Measurements from ENCODE around the gene ADAM10. TPM values are rescaled to one million over a fixed set of nuclear protein-coding genes. Genes with fewer than 3 reads are reported as not detected.

The ADAM10 gene
- total RNA-seq, 1 donor from 2014 or later: 190 TPM

- H3K36me3 Mint-ChIP-seq: peaks cover 29% of the 10 kb centered on the region
- TF ChIP-seq CTCF (IDR thresholded peaks at IDR 0.05; ENCODE audit: unreplicated experiment): no peak
- no peak overlapping the region for H3K4me3 Mint-ChIP-seq
- no peak overlapping the region for H3K27ac Mint-ChIP-seq
- H3K27me3 Mint-ChIP-seq (ENCODE audit: low read depth): no peaks in the 10 kb centered on the region
- H3K4me1 Mint-ChIP-seq: no peaks in the 10 kb centered on the region
- no peaks in the 10 kb centered on the region for H3K9me3 Mint-ChIP-seq
- DNase-seq (ENCODE audit: low spot score in 2 of 2, unreplicated experiment in 2 of 2): no peak
These were observed 38.8 kb downstream of the ADAM10 start for GRCh38 chr15:58710701-58711100.

GRCh38 chr15:58707397-58707796 is 42.1 kb downstream of the ADAM10 start:
- Mint-ChIP-seq H3K4me3 (no peak overlapping the region), H3K9me3 (no peaks in the 10 kb centered on the region), H3K36me3 (peaks cover 22% of the 10 kb centered on the region), H3K27me3 (ENCODE audit: low read depth) (no peaks in the 10 kb centered on the region), H3K27ac (no peak overlapping the region), H3K4me1 (peaks cover 7% of the 10 kb centered on the region)
- TF ChIP-seq CTCF (IDR thresholded peaks at IDR 0.05; ENCODE audit: unreplicated experiment): no peak
- DNase-seq (ENCODE audit: low spot score in 2 of 2, unreplicated experiment in 2 of 2): no peak

- H3K4me3 Mint-ChIP-seq: no peak overlapping the region
- H3K36me3 Mint-ChIP-seq: peaks cover 40% of the 10 kb centered on the region
- peak overlapping the region; percentile 12 for H3K27ac Mint-ChIP-seq
- no peaks in the 10 kb centered on the region for H3K27me3 Mint-ChIP-seq (ENCODE audit: low read depth)
- no peak for DNase-seq (ENCODE audit: low spot score in 2 of 2, unreplicated experiment in 2 of 2)
- no peak for TF ChIP-seq CTCF (IDR thresholded peaks at IDR 0.05; ENCODE audit: unreplicated experiment)
- peaks cover 11% of the 10 kb centered on the region for H3K9me3 Mint-ChIP-seq
- peaks cover 7% of the 10 kb centered on the region for H3K4me1 Mint-ChIP-seq
These were observed 44.4 kb downstream of the ADAM10 start for GRCh38 chr15:58705105-58705504.

- TF ChIP-seq CTCF (IDR thresholded peaks at IDR 0.05; ENCODE audit: unreplicated experiment): no peak
- Mint-ChIP-seq H3K36me3 (peaks cover 46% of the 10 kb centered on the region), H3K4me1 (peaks cover 7% of the 10 kb centered on the region), H3K27me3 (ENCODE audit: low read depth) (no peaks in the 10 kb centered on the region), H3K4me3 (no peak overlapping the region), H3K27ac (no peak overlapping the region), H3K9me3 (peaks cover 19% of the 10 kb centered on the region)
- no peak for DNase-seq (ENCODE audit: low spot score in 2 of 2, unreplicated experiment in 2 of 2)
These were observed 45.2 kb downstream of the ADAM10 start for GRCh38 chr15:58704155-58704865.

- H3K27ac Mint-ChIP-seq: no peak overlapping the region
- peaks cover 7% of the 10 kb centered on the region for H3K4me1 Mint-ChIP-seq
- DNase-seq (ENCODE audit: low spot score in 2 of 2, unreplicated experiment in 2 of 2): no peak
- no peak for TF ChIP-seq CTCF (IDR thresholded peaks at IDR 0.05; ENCODE audit: unreplicated experiment)
- H3K9me3 Mint-ChIP-seq: peaks cover 26% of the 10 kb centered on the region
- H3K27me3 Mint-ChIP-seq (ENCODE audit: low read depth): no peaks in the 10 kb centered on the region
- H3K36me3 Mint-ChIP-seq: peaks cover 52% of the 10 kb centered on the region
- no peak overlapping the region for H3K4me3 Mint-ChIP-seq
These were observed 45.9 kb downstream of the ADAM10 start for GRCh38 chr15:58703610-58704009.
